B cell (primary cell): ENCODE measurements around the gene UTY. TPM values are rescaled to one million over a fixed set of nuclear protein-coding genes. Genes with fewer than 3 reads are reported as not detected.

Experiments used
- ATAC-seq: fragments of 200-7000 bp; cut with Tn5 transposase; one replicate; pipeline ENCODE4 v1.10.0; 2021; ENCODE audit warnings: low read depth, mild to moderate bottlenecking, moderate number of reproducible peaks, moderate library complexity
- CTCF ChIA-PET: fragments of 350-600 bp; sonication (Branson Sonifier 250); formaldehyde crosslinking; loops from one replicate; lab custom pipeline; 2021; ENCODE audit warnings: antibody characterized with exemption, inconsistent platforms; lab: Charles Lee
- POLR2A ChIA-PET: fragments of 350-600 bp; sonication (Branson Sonifier 250); formaldehyde crosslinking; loops from one replicate; lab custom pipeline; 2021; ENCODE audit warnings: antibody characterized with exemption; lab: Charles Lee
- DNase-seq: peaks from one replicate; pipeline ENCODE4 v3.0.0; 2013
- H2AFZ ChIP-seq: 2 replicates; pipeline ENCODE4 v1.6.1; 2012; ENCODE audit warnings: mild to moderate bottlenecking, low read depth, low read length; ENCODE audit not compliant: insufficient read depth, poor library complexity, severe bottlenecking
- H3K27ac ChIP-seq, 2 donors: 1 replicate in 1 of 2; 2 replicates in 1 of 2; pipeline ENCODE4 v1.5.1; 2012 to 2013; ENCODE audit warnings: low read length in 2 of 2, mild to moderate bottlenecking in 2 of 2, moderate library complexity in 1 of 2
- H3K27me3 ChIP-seq, 4 experiments: fragments of 200-600 bp in 1 of 4; sonication (generic) in 1 of 4; replicated peaks in 1 of 4; 1 replicate in 2 of 4; 2 replicates in 2 of 4; pipeline versions ENCODE4 v1.6.1 to v1.7.0; 2013 to 2016; ENCODE audit warnings: low read length in 3 of 4, mild to moderate bottlenecking in 2 of 4, mixed read lengths in 1 of 4, moderate library complexity in 1 of 4; ENCODE audit not compliant: insufficient read depth in 4 of 4, control insufficient read depth in 3 of 4; ENCODE audit errors: control extremely low read depth in 1 of 4
- H3K36me3 ChIP-seq, 2 experiments: replicated peaks in 1 of 2; 1 replicate in 1 of 2; 2 replicates in 1 of 2; pipeline versions ENCODE4 v1.6.1 to v1.7.1; 2013; ENCODE audit warnings: low read length in 1 of 2; ENCODE audit not compliant: insufficient read depth in 2 of 2, control insufficient read depth in 1 of 2; ENCODE audit errors: control extremely low read depth in 1 of 2, extremely low read depth in 1 of 2
- H3K4me1 ChIP-seq, 2 donors: fragments of 200-600 bp in 1 of 2; sonication (generic) in 1 of 2; 1 replicate in 1 of 2; 2 replicates in 1 of 2; pipeline versions ENCODE4 v1.5.1 to v1.6.1; 2013 to 2017; ENCODE audit warnings: low read length in 2 of 2; ENCODE audit not compliant: control insufficient read depth in 2 of 2, insufficient read depth in 2 of 2
- H3K4me2 ChIP-seq: replicated peaks from 2 replicates; pipeline ENCODE3; 2012; ENCODE audit warnings: mild to moderate bottlenecking, low read depth, low read length; ENCODE audit not compliant: poor library complexity, severe bottlenecking
- H3K4me3 ChIP-seq, 5 experiments: fragments of 200-600 bp in 1 of 5; sonication (generic) in 1 of 5; 1 replicate in 3 of 5; 2 replicates in 2 of 5; pipeline versions ENCODE4 v1.5.1 to v1.7.0; 2011 to 2016; ENCODE audit warnings: low read length in 4 of 5, mild to moderate bottlenecking in 4 of 5, low read depth in 2 of 5, control low read depth in 1 of 5, moderate library complexity in 1 of 5; ENCODE audit not compliant: insufficient read depth in 1 of 5; ENCODE audit errors: control extremely low read depth in 1 of 5, extremely low read depth in 1 of 5
- H3K79me2 ChIP-seq: fragments of 200-600 bp; sonication (generic); one replicate; pipeline ENCODE4 v1.6.0; 2016; ENCODE audit warnings: low read length; ENCODE audit not compliant: control insufficient read depth, insufficient read depth
- H3K9ac ChIP-seq: fragments of 200-600 bp; sonication (generic); 2 replicates; pipeline ENCODE4 v1.6.1; 2017; ENCODE audit warnings: mild to moderate bottlenecking, low read length, moderate library complexity
- H3K9me3 ChIP-seq, 3 donors: one replicate each; pipeline versions ENCODE4 v1.6.1 to v1.7.1; 2013; ENCODE audit warnings: low read length in 2 of 3; ENCODE audit not compliant: control insufficient read depth in 2 of 3, insufficient read depth in 1 of 3; ENCODE audit errors: control extremely low read depth in 1 of 3
- H4K20me1 ChIP-seq: 2 replicates; pipeline ENCODE4 v1.6.0; 2012; ENCODE audit warnings: mild to moderate bottlenecking, low read length; ENCODE audit not compliant: insufficient read depth, control insufficient read depth, poor library complexity, severe bottlenecking
- H3K27ac Mint-ChIP-seq: one replicate; pipeline ENCODE4 v1.8.0; 2021; ENCODE audit warnings: mixed read lengths
- H3K27me3 Mint-ChIP-seq: one replicate; pipeline ENCODE4 v1.8.0; 2021; ENCODE audit warnings: mixed read lengths
- H3K4me1 Mint-ChIP-seq: one replicate; pipeline ENCODE4 v1.8.0; 2021; ENCODE audit warnings: mixed read lengths
- H3K4me3 Mint-ChIP-seq: one replicate; pipeline ENCODE4 v1.8.0; 2021; ENCODE audit warnings: mixed read lengths
- H3K9me3 Mint-ChIP-seq: one replicate; pipeline ENCODE4 v1.8.0; 2022; ENCODE audit warnings: mixed read lengths; ENCODE audit not compliant: insufficient read depth
- EZH2 ChIP-seq: IDR thresholded peaks from 2 replicates; pipeline ENCODE4 v1.6.1; 2012; ENCODE audit warnings: borderline replicate concordance, low read depth, mild to moderate bottlenecking, moderate library complexity, low read length; ENCODE audit not compliant: insufficient read depth, poor library complexity, severe bottlenecking
- WGBS: methylation state at CpG from one replicate; pipeline ENCODE4 v1.1.5; 2013; ENCODE audit warnings: missing lambda C conversion rate; ENCODE audit not compliant: insufficient coverage; 5-methylcytosine and 5-hydroxymethylcytosine counted together
- intact Hi-C: fragments of 100-400 bp; cut with micrococcal nuclease; formaldehyde crosslinking; loops from one replicate; pipeline ENCODE4 v1.10.0; 2022
- polyA minus RNA-seq: library from RNA; depleted of rRNA, polyadenylated mRNA; stranded (reverse); fragments of >200 nt; gene quantifications from 2 replicates; pipeline ENCODE4 v1.2.3, GENCODE V29; 2012
- polyA plus RNA-seq: library from polyadenylated mRNA; depleted of rRNA; stranded (reverse); fragments of >200 nt; gene quantifications from 2 replicates; pipeline ENCODE4 v1.2.3, GENCODE V29; 2012
- total RNA-seq, 2 donors: library from RNA; stranded (reverse); fragments of 120-200 nt in 1 of 2; gene quantifications; 1 replicate in 1 of 2; 2 replicates in 1 of 2; pipeline versions ENCODE4 v1.2.3 to v1.2.4, GENCODE V29; 2013 to 2022
- TF ChIP-seq, protein P1 (sequence below): fragments of 200-600 bp; IDR thresholded peaks from one replicate; pipeline ENCODE4 v1.8.0; 2022; ENCODE audit warnings: antibody characterized with exemption, mild to moderate bottlenecking

Gene UTY
- total RNA-seq (98.1 and 112 TPM in 2 replicates), polyA plus RNA-seq (not detected in 2 replicates), polyA minus RNA-seq (not detected in 2 replicates)
- 87.3 TPM for total RNA-seq (2013)

DNA sequence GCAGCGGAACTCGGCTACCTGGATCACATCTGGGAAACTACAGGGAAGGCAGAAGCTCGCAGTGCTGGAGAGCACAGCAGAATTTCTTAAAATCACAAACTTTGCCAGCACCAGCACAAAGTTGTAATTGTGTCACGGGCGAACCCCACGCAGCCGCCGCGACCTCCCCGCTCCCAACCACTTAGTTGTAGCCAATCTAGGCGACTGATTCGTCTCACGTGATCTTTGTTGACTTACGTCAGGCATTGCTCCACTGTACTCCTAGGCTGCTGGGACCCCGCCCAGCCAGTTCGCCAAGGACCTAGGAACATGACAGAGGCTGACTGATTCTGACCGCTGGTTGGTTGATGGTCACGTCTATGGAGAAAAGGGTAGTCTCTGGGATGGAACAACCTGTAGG is at the start of gene UTY:
UTY (minus strand) TSS at position 206 of the 400 bp plus-strand sequence. CDS start 368 bp downstream, outside the sequence.
- peak within 1 kb of the TSS; percentile 100 for H3K4me3 Mint-ChIP-seq
- intact Hi-C loops: loop anchor here (1.0 to 5.0 kb wide), 3 partner anchors 118 to 575 kb away; partner anchors contain the start of gene DDX3Y
- Histone ChIP-seq H3K4me3 (peak within 1 kb of the TSS in 2 of 5 experiments; percentile 96 to 99), H3K36me3 (peaks cover 0 to 11% of the 10 kb centered on the region in 2 experiments), H3K4me2 (no peak within 1 kb of the TSS), H3K9ac (no peak within 1 kb of the TSS), H4K20me1 (no peaks in the 10 kb centered on the region), H3K27me3 (no peaks in the 10 kb centered on the region), H3K9me3 (no peaks in the 10 kb centered on the region), H3K4me1 (peaks cover 0 to 8% of the 10 kb centered on the region in 2 donors), H2AFZ (no peak within 1 kb of the TSS), H3K27ac (peak within 1 kb of the TSS in 1 of 2 donors; percentile 99), H3K79me2 (no peaks in the 10 kb centered on the region)
- ATAC-seq (peak; percentile 90), DNase-seq (peak; percentile 86)
- ChIA-PET CTCF (no interaction called here), POLR2A (interaction anchor here (1.5 kb wide), 1 partner anchor 224 kb away, joined by 7 read pairs; the partner anchor contains the start of gene TMSB4Y)
- no peaks in the 10 kb centered on the region for H3K9me3 Mint-ChIP-seq
- no peaks in the 10 kb centered on the region for H3K27me3 Mint-ChIP-seq
- no peak for TF ChIP-seq EZH2
- TF ChIP-seq, protein P1, sequence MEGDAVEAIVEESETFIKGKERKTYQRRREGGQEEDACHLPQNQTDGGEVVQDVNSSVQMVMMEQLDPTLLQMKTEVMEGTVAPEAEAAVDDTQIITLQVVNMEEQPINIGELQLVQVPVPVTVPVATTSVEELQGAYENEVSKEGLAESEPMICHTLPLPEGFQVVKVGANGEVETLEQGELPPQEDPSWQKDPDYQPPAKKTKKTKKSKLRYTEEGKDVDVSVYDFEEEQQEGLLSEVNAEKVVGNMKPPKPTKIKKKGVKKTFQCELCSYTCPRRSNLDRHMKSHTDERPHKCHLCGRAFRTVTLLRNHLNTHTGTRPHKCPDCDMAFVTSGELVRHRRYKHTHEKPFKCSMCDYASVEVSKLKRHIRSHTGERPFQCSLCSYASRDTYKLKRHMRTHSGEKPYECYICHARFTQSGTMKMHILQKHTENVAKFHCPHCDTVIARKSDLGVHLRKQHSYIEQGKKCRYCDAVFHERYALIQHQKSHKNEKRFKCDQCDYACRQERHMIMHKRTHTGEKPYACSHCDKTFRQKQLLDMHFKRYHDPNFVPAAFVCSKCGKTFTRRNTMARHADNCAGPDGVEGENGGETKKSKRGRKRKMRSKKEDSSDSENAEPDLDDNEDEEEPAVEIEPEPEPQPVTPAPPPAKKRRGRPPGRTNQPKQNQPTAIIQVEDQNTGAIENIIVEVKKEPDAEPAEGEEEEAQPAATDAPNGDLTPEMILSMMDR: no peak
- H3K27ac Mint-ChIP-seq: peak within 1 kb of the TSS; percentile 95
- 0% methylated on average over 16 of the region's 18 CpGs for WGBS
- peaks cover 18% of the 10 kb centered on the region for H3K4me1 Mint-ChIP-seq

DNA sequence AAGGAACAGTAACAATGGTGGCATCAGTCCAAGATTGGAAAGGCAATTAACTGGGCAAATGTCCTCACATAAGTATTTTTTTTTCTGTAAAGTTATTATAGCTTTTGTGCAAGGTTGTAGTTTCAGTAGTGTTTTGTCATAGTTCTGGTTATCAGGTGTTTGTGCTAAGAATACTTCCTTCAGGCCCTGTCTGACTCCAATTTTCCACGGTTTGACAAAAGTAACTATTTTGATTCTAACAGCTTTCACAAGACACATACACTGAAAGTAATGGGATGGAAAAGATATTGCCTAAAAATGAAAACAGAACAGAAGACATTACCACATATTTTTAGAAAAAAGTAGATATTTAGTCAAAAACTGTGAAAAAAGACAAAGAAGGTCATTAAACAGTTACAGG is 40.6 kb upstream of the UTY start:
- no peak for TF ChIP-seq EZH2
- TF ChIP-seq, protein P1: no peak
- Mint-ChIP-seq H3K27me3 (peaks cover 6% of the 10 kb centered on the region), H3K4me3 (no peak overlapping the region), H3K9me3 (no peaks in the 10 kb centered on the region), H3K27ac (no peak overlapping the region), H3K4me1 (no peaks in the 10 kb centered on the region)
- intact Hi-C loops: no loop called here
- Histone ChIP-seq H3K4me1 (no peaks in the 10 kb centered on the region), H3K4me2 (no peak overlapping the region), H3K9ac (no peak overlapping the region), H3K79me2 (no peaks in the 10 kb centered on the region), H3K9me3 (peaks cover 0 to 5% (median 0%) of the 10 kb centered on the region in 3 donors), H3K4me3 (no peak overlapping the region), H2AFZ (no peak overlapping the region), H3K27ac (no peak overlapping the region), H3K36me3 (no peaks in the 10 kb centered on the region), H3K27me3 (peaks cover 0 to 3% (median 0%) of the 10 kb centered on the region in 4 experiments), H4K20me1 (no peaks in the 10 kb centered on the region)
- ChIA-PET CTCF (no interaction called here), POLR2A (no interaction called here)
- no CpG with 5 or more reads among the region's 1 CpG for WGBS
- ATAC-seq: no peak
- no peak for DNase-seq
